H1 (cell line): ENCODE measurements around the gene USP6. TPM values are rescaled to one million over a fixed set of nuclear protein-coding genes. Genes with fewer than 3 reads are reported as not detected.
A peak's percentile ranks its signal among the peaks of the same experiment; 100 is the strongest.

Experiments used
- CTCF ChIA-PET: fragments of 300-600 bp; sonication (Branson Sonifier 250); formaldehyde crosslinking; loops from one replicate; lab custom pipeline; 2021; ENCODE audit not compliant: partially characterized antibody; lab: Charles Lee
- POLR2A ChIA-PET: fragments of 300-600 bp; sonication (Branson Sonifier 250); formaldehyde crosslinking; loops from one replicate; lab custom pipeline; 2021; ENCODE audit warnings: inconsistent platforms; ENCODE audit not compliant: partially characterized antibody; lab: Charles Lee
- DNase-seq, 2 experiments: peaks; one replicate each; pipeline versions ENCODE4 v3.0.0 to v3.0.0-alpha.2; 2010 to 2022; ENCODE audit warnings: low spot score in 2 of 2, low read depth in 1 of 2, mixed read lengths in 1 of 2
- FAIRE-seq: peaks from 2 replicates; lab custom pipeline; 2011; peaks lifted over from hg19 to GRCh38; lab: Jason Lieb, UNC
- H2AFZ ChIP-seq: 2 replicates; pipeline ENCODE4 v1.8.1; 2012; ENCODE audit warnings: low read length, inconsistent platforms
- H2AK5ac ChIP-seq: 2 replicates; pipeline ENCODE4 v1.6.1; 2013; ENCODE audit warnings: low read depth, low read length
- H2BK120ac ChIP-seq: replicated peaks from 2 replicates; pipeline ENCODE3; 2013; ENCODE audit warnings: low read depth, low read length, inconsistent platforms
- H2BK12ac ChIP-seq: 2 replicates; pipeline ENCODE4 v1.6.1; 2013; ENCODE audit warnings: low read depth, low read length
- H2BK15ac ChIP-seq: 2 replicates; pipeline ENCODE4 v1.6.1; 2013; ENCODE audit warnings: low read length
- H2BK20ac ChIP-seq: 2 replicates; pipeline ENCODE4 v1.6.1; 2013; ENCODE audit warnings: low read length
- H2BK5ac ChIP-seq: 2 replicates; pipeline ENCODE4 v1.6.1; 2013; ENCODE audit warnings: low read depth, low read length
- H3K14ac ChIP-seq: 2 replicates; pipeline ENCODE4 v1.6.1; 2013; ENCODE audit warnings: inconsistent platforms; ENCODE audit not compliant: insufficient read length
- H3K18ac ChIP-seq: 2 replicates; pipeline ENCODE4 v1.6.1; 2013; ENCODE audit warnings: low read length; ENCODE audit errors: extremely low read depth
- H3K23ac ChIP-seq: 2 replicates; pipeline ENCODE4 v1.6.1; 2013; ENCODE audit warnings: inconsistent platforms; ENCODE audit not compliant: insufficient read length
- H3K23me2 ChIP-seq: 2 replicates; pipeline ENCODE4 v1.6.1; 2013; ENCODE audit warnings: low read depth, low read length
- H3K27ac ChIP-seq: 2 replicates; pipeline ENCODE4 v1.6.1; 2011; ENCODE audit warnings: low read depth, low read length, inconsistent platforms
- H3K27me3 ChIP-seq, 4 experiments: replicated peaks in 1 of 4; 1 replicate in 1 of 4; 2 replicates in 3 of 4; pipeline versions ENCODE4 v1.6.1 to v1.8.1; 2011 to 2013; ENCODE audit warnings: low read length in 3 of 4, mild to moderate bottlenecking in 3 of 4, inconsistent platforms in 2 of 4, mixed read lengths in 2 of 4, moderate library complexity in 1 of 4; ENCODE audit not compliant: control insufficient read depth in 3 of 4, insufficient read depth in 3 of 4; ENCODE audit errors: extremely low read depth in 1 of 4
- H3K36me3 ChIP-seq, 4 experiments: 2 replicates each; pipeline versions ENCODE4 v1.6.1 to v1.8.1; 2011 to 2013; ENCODE audit warnings: mild to moderate bottlenecking in 4 of 4, low read length in 3 of 4, moderate library complexity in 2 of 4, control low read depth in 1 of 4, inconsistent platforms in 1 of 4; ENCODE audit not compliant: insufficient read depth in 4 of 4, control insufficient read depth in 2 of 4
- H3K4ac ChIP-seq: replicated peaks from 2 replicates; pipeline ENCODE3; 2013; ENCODE audit warnings: low read length, low read depth, mixed read lengths, inconsistent platforms; ENCODE audit not compliant: insufficient read length
- H3K4me1 ChIP-seq, 4 experiments: replicated peaks in 1 of 4; 1 replicate in 1 of 4; 2 replicates in 3 of 4; pipeline versions ENCODE4 v1.6.1 to v1.8.1; 2011 to 2013; ENCODE audit warnings: low read length in 3 of 4, inconsistent platforms in 2 of 4, mixed read lengths in 1 of 4; ENCODE audit not compliant: insufficient read depth in 4 of 4, control insufficient read depth in 3 of 4
- H3K4me2 ChIP-seq, 2 experiments: 2 replicates each; pipeline versions ENCODE4 v1.6.1 to v1.8.1; 2011 to 2013; ENCODE audit warnings: low read depth in 2 of 2, low read length in 2 of 2, control low read depth in 1 of 2, inconsistent platforms in 1 of 2, mild to moderate bottlenecking in 1 of 2; ENCODE audit not compliant: insufficient read depth in 1 of 2
- H3K4me3 ChIP-seq, 4 experiments: fragments of 200-600, 300-600 bp in 1 of 4; sonication (generic), shearing (Covaris generic), sonication (Bioruptor Twin) in 1 of 4; 2 replicates each; pipeline versions ENCODE4 v1.5.1 to v1.8.1; 2011 to 2016; ENCODE audit warnings: low read length in 4 of 4, low read depth in 3 of 4, control low read depth in 2 of 4, inconsistent platforms in 2 of 4, mild to moderate bottlenecking in 2 of 4, mixed read lengths in 1 of 4, moderate library complexity in 1 of 4; ENCODE audit not compliant: insufficient read depth in 2 of 4; ENCODE audit errors: extremely low read depth in 1 of 4
- H3K56ac ChIP-seq: replicated peaks from 2 replicates; pipeline ENCODE3; 2013; ENCODE audit warnings: low read depth, mild to moderate bottlenecking, mixed read lengths, low read length, inconsistent platforms; ENCODE audit not compliant: insufficient read length
- H3K79me1 ChIP-seq: 2 replicates; pipeline ENCODE4 v1.6.1; 2013; ENCODE audit warnings: low read depth, low read length, control low read depth
- H3K79me2 ChIP-seq, 2 experiments: 2 replicates each; pipeline versions ENCODE4 v1.6.1 to v1.8.1; 2012 to 2013; ENCODE audit warnings: low read length in 2 of 2, mild to moderate bottlenecking in 2 of 2, inconsistent platforms in 1 of 2; ENCODE audit not compliant: insufficient read depth in 2 of 2, control insufficient read depth in 1 of 2
- H3K9ac ChIP-seq, 4 experiments: replicated peaks in 1 of 4; 1 replicate in 1 of 4; 2 replicates in 3 of 4; pipeline versions ENCODE4 v1.6.1 to v1.8.1; 2011 to 2013; ENCODE audit warnings: low read depth in 3 of 4, low read length in 3 of 4, control low read depth in 2 of 4, mild to moderate bottlenecking in 2 of 4, moderate library complexity in 2 of 4, inconsistent platforms in 1 of 4; ENCODE audit errors: extremely low read depth in 1 of 4
- H3K9me3 ChIP-seq, 2 experiments: 2 replicates each; pipeline versions ENCODE4 v1.6.1 to v1.8.1; 2012 to 2013; ENCODE audit warnings: mild to moderate bottlenecking in 2 of 2, moderate library complexity in 2 of 2, control low read depth in 1 of 2, inconsistent platforms in 1 of 2, low read depth in 1 of 2, low read length in 1 of 2, mixed read lengths in 1 of 2; ENCODE audit not compliant: insufficient read depth in 2 of 2
- H4K20me1 ChIP-seq, 2 experiments: replicated peaks in 1 of 2; 2 replicates each; pipeline versions ENCODE3 to v1.8.1; 2011 to 2013; ENCODE audit warnings: inconsistent platforms in 2 of 2, low read length in 2 of 2, mild to moderate bottlenecking in 1 of 2; ENCODE audit not compliant: insufficient read depth in 2 of 2, control insufficient read depth in 1 of 2
- H4K5ac ChIP-seq: 2 replicates; pipeline ENCODE4 v1.6.1; 2013; ENCODE audit warnings: low read length, low read depth, mixed read lengths, inconsistent platforms; ENCODE audit not compliant: insufficient read length
- H4K8ac ChIP-seq: 2 replicates; pipeline ENCODE4 v1.8.0; 2013; ENCODE audit warnings: mild to moderate bottlenecking, moderate library complexity, low read length, inconsistent platforms; ENCODE audit not compliant: insufficient read depth; ENCODE audit errors: extremely low read depth
- H4K91ac ChIP-seq: replicated peaks from 2 replicates; pipeline ENCODE3; 2013; ENCODE audit warnings: low read length, mixed read lengths, inconsistent platforms; ENCODE audit not compliant: insufficient read length
- CEBPB ChIP-seq: IDR thresholded peaks from 2 replicates; pipeline ENCODE4 v1.6.1; 2012; ENCODE audit warnings: low read depth, low read length
- CHD1 ChIP-seq: IDR thresholded peaks from 2 replicates; pipeline ENCODE4 v1.6.1; 2012; ENCODE audit warnings: low read depth, low read length, improper control_type of control experiment
- EP300 ChIP-seq, 2 experiments: IDR thresholded peaks; 1 replicate in 1 of 2; 2 replicates in 1 of 2; pipeline ENCODE4 v1.6.1; 2011 to 2012; ENCODE audit warnings: low read depth in 2 of 2, low read length in 2 of 2, mild to moderate bottlenecking in 2 of 2, borderline replicate concordance in 1 of 2, inconsistent platforms in 1 of 2, moderate library complexity in 1 of 2
- EZH2 ChIP-seq: fragments of 200-600 bp; sonication (generic); IDR thresholded peaks from 2 replicates; pipeline ENCODE4 v1.7.1; 2012; ENCODE audit warnings: low read depth, mild to moderate bottlenecking, moderate library complexity, low read length, inconsistent platforms; ENCODE audit not compliant: severe bottlenecking
- FOSL1 ChIP-seq: IDR thresholded peaks from 2 replicates; pipeline ENCODE4 v1.6.1; 2011; ENCODE audit warnings: mild to moderate bottlenecking, low read depth, low read length, moderate library complexity; ENCODE audit not compliant: insufficient read depth
- GABPA ChIP-seq: IDR thresholded peaks from 2 replicates; pipeline ENCODE4 v1.6.1; 2011; ENCODE audit warnings: mild to moderate bottlenecking, low read length, moderate library complexity, borderline replicate concordance; ENCODE audit not compliant: insufficient read depth
- NANOG ChIP-seq: IDR thresholded peaks from 2 replicates; pipeline ENCODE4 v1.6.1; 2011; ENCODE audit warnings: low read length, low read depth, mild to moderate bottlenecking, inconsistent platforms; ENCODE audit not compliant: insufficient read depth, poor library complexity, severe bottlenecking
- USF2 ChIP-seq: IDR thresholded peaks from 2 replicates; pipeline ENCODE4 v1.6.1; 2011; ENCODE audit warnings: low read length, improper control_type of control experiment
- WGBS, 2 experiments: shearing (Covaris generic) in 1 of 2; methylation state at CpG; one replicate each; pipeline versions ENCODE4 v1.1.6 to v1.1.7; 2013 to 2015; ENCODE audit warnings: low lambda C conversion rate in 2 of 2, mixed read lengths in 2 of 2, inconsistent platforms in 1 of 2, low coverage in 1 of 2, missing lambda C conversion rate in 1 of 2; ENCODE audit not compliant: insufficient replicate concordance in 2 of 2, insufficient coverage in 1 of 2, insufficient read length in 1 of 2; ENCODE audit errors: extremely low coverage in 1 of 2, missing lambda C conversion rate in 1 of 2; 5-methylcytosine and 5-hydroxymethylcytosine counted together
- polyA plus RNA-seq, 7 experiments: library from polyadenylated mRNA; depleted of rRNA in 3 of 7; stranded (reverse) in 5 of 7; unstranded in 2 of 7; fragments of >200 nt in 5 of 7; fragments of 200-250 nt in 2 of 7; gene quantifications; 1 replicate in 5 of 7; 2 replicates in 1 of 7; 4 replicates in 1 of 7; pipeline versions ENCODE4 v1.2.1 to v1.2.3, GENCODE V29; 2011 to 2013; ENCODE audit warnings: missing spikeins in 2 of 7, mixed read lengths in 2 of 7
- total RNA-seq: library from RNA; stranded (reverse); fragmentation: NEBNext Ultra II Directional; extraction: Animal tissue kit (Norgen Biotek cat#: 25700); gene quantifications from 2 replicates; pipeline ENCODE4 v1.2.1, GENCODE V29; 2021

Gene USP6
- total and polyA plus RNA-seq, 2 of the 8 experiments (the other 6 are each of a cell fraction or from before 2014, with no cell fraction given): 0.08 to 0.32 TPM

DNA sequence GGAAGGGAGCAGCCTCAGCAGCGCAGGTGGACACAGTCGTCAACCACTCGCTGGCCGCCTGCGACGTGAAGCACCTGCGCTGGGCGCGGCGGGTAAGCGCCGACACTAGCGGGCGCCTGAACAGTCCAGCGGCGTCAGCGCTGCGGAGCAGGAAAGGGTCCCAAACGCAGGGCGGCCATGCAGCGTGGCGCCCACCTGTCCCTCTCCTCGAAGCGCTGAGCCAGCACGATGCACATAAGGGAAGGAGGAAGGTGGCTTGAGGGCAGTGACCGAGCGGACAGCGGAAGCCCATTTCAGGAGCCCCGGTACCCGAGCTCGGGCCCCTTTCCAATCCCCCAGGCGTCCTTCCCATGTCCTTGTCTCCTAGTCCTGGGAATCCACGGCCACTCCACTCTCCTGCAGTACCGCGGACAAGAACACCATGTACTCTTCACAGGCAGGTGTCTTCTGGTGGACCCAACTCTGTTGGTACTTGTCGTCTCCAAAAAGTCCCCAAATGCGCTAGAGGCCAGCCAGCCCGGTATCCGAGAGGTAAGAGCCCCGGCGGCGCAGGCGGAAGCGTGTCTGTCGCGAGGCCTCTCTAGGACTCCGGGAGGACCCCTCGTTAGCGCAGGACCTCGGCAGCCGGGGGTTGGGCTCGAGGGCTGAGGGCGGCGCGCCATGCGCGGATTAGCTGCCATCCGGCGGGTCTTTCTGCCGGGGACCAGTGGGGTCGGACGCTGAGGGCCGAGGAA is 18.6 kb upstream of the USP6 start:
- Histone ChIP-seq H3K36me3 (peaks cover 0 to under 1% (median 0%) of the 10 kb centered on the region in 4 experiments; a peak in 2 of 8 replicates), H3K14ac (no peak overlapping the region), H3K79me2 (no peaks in the 10 kb centered on the region), H3K23ac (no peak overlapping the region), H3K56ac (no peak overlapping the region), H3K9me3 (peaks cover 29 to 36% of the 10 kb centered on the region in 2 experiments), H3K79me1 (no peaks in the 10 kb centered on the region), H2BK120ac (no peak overlapping the region), H2BK12ac (0 out of 2 replicates have a peak overlapping the region, but pooled peaks have one; percentile 27), H3K27me3 (peaks cover 0 to 15% (median 9%) of the 10 kb centered on the region in 4 experiments; a peak in 6 of 7 replicates), H3K4ac (peak overlapping the region; percentile 19), H3K4me3 (peak overlapping the region; percentile 59 to 79 (median 64)), H3K9ac (peak overlapping the region; percentile 20 to 41 (median 38); a peak in 6 of 7 replicates), H2AFZ (peak overlapping the region; percentile 100), H4K20me1 (no peaks in the 10 kb centered on the region), H3K4me1 (no peaks in the 10 kb centered on the region), H2BK20ac (no peak overlapping the region), H3K18ac (peak overlapping the region; percentile 83), H3K23me2 (peaks cover 6% of the 10 kb centered on the region; the same call in 1 of the 2 replicates), H4K5ac (peak overlapping the region; percentile 24), H3K27ac (no peak overlapping the region), H3K4me2 (peak overlapping the region; percentile 89 to 93), H2BK5ac (0 out of 2 replicates have a peak overlapping the region, but pooled peaks have one; percentile 75), H4K91ac (peak overlapping the region; percentile 69), H2AK5ac (no peak overlapping the region), H4K8ac (peak overlapping the region; percentile 81), H2BK15ac (no peak overlapping the region)
- peak; percentile 69 to 91 for DNase-seq
- CTCF ChIA-PET: no interaction called here
- FAIRE-seq: no peak
- POLR2A ChIA-PET: interaction anchor here (0.9 to 2.9 kb wide), 6 partner anchors 8 to 29 kb away, joined by 3 to 20 read pairs (median 6); partner anchors contain the start of genes ZFP3 and ZNF232
- 13% methylated on average over 57 of the region's 63 CpGs; no CpG with 5 or more reads in 1 of the 2 experiments for WGBS, 2 experiments
- no peak for TF ChIP-seq CHD1
- peak; percentile 41; the same call in 1 of the 2 replicates for TF ChIP-seq GABPA
- no peak for TF ChIP-seq EZH2
- TF ChIP-seq CEBPB: no peak
- no peak for TF ChIP-seq FOSL1
- TF ChIP-seq NANOG: no peak
- no peak for TF ChIP-seq EP300 (IDR thresholded peaks at IDR 0.05; ENCODE audit: borderline replicate concordance in 1 of 2, low read depth in 2 of 2, low read length in 2 of 2)
- 0 out of 2 replicates have a peak, but pooled peaks have one; percentile 18 for TF ChIP-seq USF2
